HG02870 (cell line): ENCODE data around the gene DSCAM.

Experiments
- ATAC-seq: cut with Tn5 transposase; IDR thresholded peaks from one replicate; pipeline ENCODE4 v1.9.1; 2021; ENCODE audit warnings: mild to moderate bottlenecking, moderate library complexity; ENCODE audit not compliant: unreplicated experiment

Gene DSCAM

GRCh38 chr21:40620386-40621145, 226.4 kb downstream of the DSCAM start:
- ATAC-seq: no peak

GRCh38 chr21:40618191-40618973, 228.6 kb downstream of the DSCAM start:
- ATAC-seq: no peak

GRCh38 chr21:40616377-40616704, 230.6 kb downstream of the DSCAM start:
- no peak for ATAC-seq

- ATAC-seq: no peak
Observed at GRCh38 chr21:40615505-40616376, 231.2 kb downstream of the DSCAM start.

GRCh38 chr21:40613546-40614030, 233.4 kb downstream of the DSCAM start:
- no peak for ATAC-seq

GRCh38 chr21:40610345-40610744, 236.6 kb downstream of the DSCAM start:
- no peak for ATAC-seq

- no peak for ATAC-seq
Observed at GRCh38 chr21:40606341-40606740, 240.6 kb downstream of the DSCAM start.

GRCh38 chr21:40605094-40605493, 241.9 kb downstream of the DSCAM start:
- no peak for ATAC-seq

- ATAC-seq: no peak
Observed at GRCh38 chr21:40603774-40604173, 243.2 kb downstream of the DSCAM start.

GRCh38 chr21:40602080-40602479, 244.9 kb downstream of the DSCAM start:
- ATAC-seq: no peak

GRCh38 chr21:40595806-40596205, 251.2 kb downstream of the DSCAM start:
- ATAC-seq: no peak

- no peak for ATAC-seq
Observed at GRCh38 chr21:40587736-40588346, 259.1 kb downstream of the DSCAM start.

GRCh38 chr21:40586575-40586974, 260.4 kb downstream of the DSCAM start:
- ATAC-seq: no peak

GRCh38 chr21:40577285-40578043, 269.5 kb downstream of the DSCAM start:
- no peak for ATAC-seq

GRCh38 chr21:40575976-40576375, 271.0 kb downstream of the DSCAM start:
- no peak for ATAC-seq

GRCh38 chr21:40569357-40569756, 277.6 kb downstream of the DSCAM start:
- no peak for ATAC-seq

GRCh38 chr21:40568807-40569206, 278.2 kb downstream of the DSCAM start:
- no peak for ATAC-seq

GRCh38 chr21:40567501-40567900, 279.5 kb downstream of the DSCAM start:
- ATAC-seq: no peak

GRCh38 chr21:40566486-40566885, 280.5 kb downstream of the DSCAM start:
- ATAC-seq: no peak

- no peak for ATAC-seq
Observed at GRCh38 chr21:40564318-40564717, 282.6 kb downstream of the DSCAM start.
